GM12891 (cell line): ENCODE measurements around the gene CD302.
A peak's percentile ranks its signal among the peaks of the same experiment; 100 is the strongest.

Experiments
- DNase-seq: peaks from one replicate; pipeline ENCODE4 v3.0.0; 2011; ENCODE audit warnings: low spot score; ENCODE audit not compliant: insufficient read length
- FAIRE-seq: peaks from 2 replicates; lab custom pipeline; 2011; peaks lifted over from hg19 to GRCh38; lab: Jason Lieb, UNC
- PAX5 ChIP-seq: IDR thresholded peaks from 2 replicates; pipeline ENCODE4 v1.6.1; 2011; ENCODE audit warnings: low read length, moderate library complexity, mild to moderate bottlenecking; ENCODE audit not compliant: insufficient read depth, severe bottlenecking
- POLR2A ChIP-seq: IDR thresholded peaks from 2 replicates; pipeline ENCODE4 v1.6.1; 2011; ENCODE audit warnings: low read depth, low read length, control low read depth
- POLR2AphosphoS5 ChIP-seq: IDR thresholded peaks from 2 replicates; pipeline ENCODE4 v1.6.1; 2011; ENCODE audit warnings: low read depth, low read length, control low read depth
- POU2F2 ChIP-seq: IDR thresholded peaks from 2 replicates; pipeline ENCODE4 v1.6.1; 2011; ENCODE audit warnings: low read depth, mild to moderate bottlenecking, control low read depth, low read length, moderate library complexity
- SPI1 ChIP-seq: IDR thresholded peaks from 2 replicates; pipeline ENCODE4 v1.6.1; 2011; ENCODE audit warnings: low read depth, low read length, control low read depth
- TAF1 ChIP-seq: IDR thresholded peaks from 2 replicates; pipeline ENCODE4 v1.6.1; 2011; ENCODE audit warnings: low read depth, low read length, control low read depth

The CD302 gene

GRCh38 chr2:159817283-159817682 lies 19.3 kb upstream of the CD302 start:
- TF ChIP-seq SPI1 (no peak), PAX5 (no peak), TAF1 (no peak), POLR2A (no peak), POLR2AphosphoS5 (no peak), POU2F2 (no peak)
- FAIRE-seq = no peak

GRCh38 chr2:159811232-159811631 lies 13.2 kb upstream of the CD302 start:
- no peak for DNase-seq
- TF ChIP-seq POLR2AphosphoS5 = no peak
- TF ChIP-seq POLR2A = no peak
- FAIRE-seq = no peak

More at GRCh38 chr2:159817283-159817682, 19.3 kb upstream of the CD302 start:
- DNase-seq = no peak

GRCh38 chr2:159808032-159808425 lies 10.0 kb upstream of the CD302 start:
- FAIRE-seq = peak; percentile 35
- DNase-seq = no peak

DNA sequence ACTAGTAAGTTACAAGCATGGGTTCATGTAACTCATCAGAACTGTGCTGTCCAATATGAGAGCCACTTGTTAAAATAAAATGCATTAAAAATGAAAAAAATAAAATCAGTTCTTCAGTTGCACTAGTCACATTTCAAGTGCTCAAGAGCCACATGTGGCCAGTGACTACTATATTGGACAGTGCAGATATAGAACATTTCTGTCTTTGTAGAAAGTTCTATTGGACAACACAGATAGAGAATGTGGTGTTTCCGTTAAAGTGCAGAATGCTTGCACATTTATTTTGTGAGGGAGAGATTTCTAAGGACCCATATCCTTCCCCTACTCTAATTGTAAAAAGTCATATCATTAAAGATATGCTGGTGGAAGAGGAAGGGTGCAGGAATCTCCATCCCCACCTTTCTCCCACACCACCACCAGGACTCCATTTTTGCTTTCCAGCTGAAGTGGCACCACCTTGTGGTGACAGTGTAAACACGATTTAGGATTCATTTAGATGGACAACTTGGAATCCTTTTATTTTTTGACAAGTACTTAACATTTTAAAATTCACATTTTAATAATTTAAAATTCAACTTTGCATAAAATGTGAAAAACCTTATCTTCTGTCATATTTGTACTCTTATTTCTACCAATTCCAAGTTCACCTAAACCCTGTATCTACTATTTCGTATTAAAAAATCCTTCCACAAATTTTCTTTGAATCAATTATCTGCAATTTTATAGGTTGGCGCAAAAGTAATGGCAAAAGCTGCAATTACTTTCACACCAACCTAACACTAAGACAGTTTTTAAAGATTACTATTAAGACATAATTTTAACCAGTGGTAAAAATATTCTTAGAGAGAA lies 9.4 kb upstream of the CD302 start:
- DNase-seq (no peak), FAIRE-seq (peak; percentile 87)
- no peak for TF ChIP-seq TAF1

More at GRCh38 chr2:159808032-159808425, 10.0 kb upstream of the CD302 start:
- TF ChIP-seq POU2F2 (no peak), SPI1 (no peak), TAF1 (no peak), PAX5 (no peak), POLR2A (no peak), POLR2AphosphoS5 (no peak)

DNA sequence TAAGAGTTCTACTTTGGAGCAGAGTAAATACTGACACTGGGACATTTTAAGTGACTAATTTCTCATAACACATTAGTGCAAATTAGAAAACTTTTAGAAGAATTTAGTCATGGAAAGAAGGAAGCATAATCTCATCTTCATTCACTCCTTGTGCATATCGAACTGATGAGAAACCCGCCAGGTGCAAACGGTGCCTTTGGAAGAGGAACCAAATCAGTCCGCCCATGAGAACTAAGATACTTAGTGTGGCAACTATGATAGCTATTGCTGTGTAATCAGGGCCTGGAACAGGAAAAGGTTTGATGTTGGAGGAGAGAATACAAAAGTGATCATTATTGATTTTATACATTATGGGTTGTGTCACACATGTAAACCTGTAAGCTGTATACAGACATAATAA lies 6.9 kb upstream of the CD302 start:
- TF ChIP-seq SPI1 = no peak
- no peak for TF ChIP-seq TAF1
- no peak for TF ChIP-seq POLR2A
- no peak for TF ChIP-seq POLR2AphosphoS5
- TF ChIP-seq PAX5 = no peak
- no peak for TF ChIP-seq POU2F2
- DNase-seq = no peak
- no peak for FAIRE-seq

DNA sequence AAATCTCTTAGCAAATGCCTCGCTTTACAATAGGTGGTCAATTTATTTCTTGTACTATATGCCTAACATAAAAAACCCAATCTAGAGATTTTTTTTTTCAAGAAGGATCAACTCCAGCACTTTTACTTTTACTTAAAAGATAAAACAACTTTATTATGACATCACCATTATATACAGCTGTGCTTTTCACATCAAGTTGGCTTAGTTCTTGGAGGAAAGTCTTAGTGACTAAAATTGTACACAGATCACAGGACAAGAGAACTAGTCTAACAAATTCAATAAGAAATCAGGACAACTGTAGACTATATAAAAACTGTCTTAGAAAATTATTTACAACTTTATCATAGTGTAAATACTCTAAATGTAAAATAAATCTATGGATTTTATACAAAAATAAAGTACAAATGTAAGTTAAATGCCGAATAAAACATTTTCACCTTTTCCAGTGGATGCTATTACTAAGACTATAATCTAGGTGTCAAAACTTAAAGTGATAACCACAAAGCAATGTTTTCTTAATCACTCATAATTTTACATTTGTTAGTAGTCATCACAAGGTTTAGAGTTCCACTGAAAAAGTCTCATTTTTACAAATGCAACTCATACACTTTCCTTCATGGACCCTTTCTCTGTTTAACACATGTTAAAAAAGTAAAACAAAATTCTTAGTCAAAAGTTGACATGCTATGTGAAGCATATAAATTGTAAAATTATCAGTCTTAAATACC lies 5.4 kb upstream of the CD302 start:
- TF ChIP-seq POU2F2 (no peak), TAF1 (no peak), SPI1 (no peak), POLR2A (no peak), PAX5 (no peak), POLR2AphosphoS5 (no peak)
- FAIRE-seq (no peak), DNase-seq (no peak)

DNA sequence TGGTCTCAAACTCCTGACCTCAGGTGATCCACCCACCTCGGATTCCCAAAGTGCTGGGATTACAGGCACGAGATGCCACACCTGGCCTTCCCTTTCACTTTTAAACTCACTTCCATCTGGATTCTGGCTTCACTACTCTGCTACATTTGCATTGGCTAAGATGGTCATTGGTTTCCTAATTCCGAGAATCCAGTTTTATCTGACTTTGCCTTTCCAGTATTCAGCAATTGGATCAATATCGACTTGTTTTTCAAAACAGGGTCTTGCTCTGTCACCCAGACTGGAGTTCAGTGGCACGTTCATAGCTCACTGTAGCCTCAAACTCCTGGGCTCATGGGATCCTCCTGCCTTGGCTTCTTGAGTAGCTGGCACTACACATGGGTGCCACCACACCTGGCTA lies 4.7 kb upstream of the CD302 start:
- DNase-seq = no peak
- TF ChIP-seq SPI1 = no peak
- no peak for TF ChIP-seq TAF1
- no peak for TF ChIP-seq POLR2AphosphoS5
- TF ChIP-seq PAX5 = no peak
- TF ChIP-seq POLR2A = no peak
- TF ChIP-seq POU2F2 = no peak
- no peak for FAIRE-seq

GRCh38 chr2:159799833-159800232 lies 1.8 kb upstream of the CD302 start:
- TF ChIP-seq POLR2AphosphoS5 (no peak), POU2F2 (no peak), TAF1 (no peak), PAX5 (no peak), POLR2A (no peak), SPI1 (no peak)
- no peak for FAIRE-seq
- no peak for DNase-seq

GRCh38 chr2:159798376-159798725 lies 343 bp upstream of the CD302 start:
- DNase-seq = no peak
- FAIRE-seq = no peak
- TF ChIP-seq SPI1 (no peak), POLR2A (no peak), TAF1 (no peak), POLR2AphosphoS5 (no peak), PAX5 (no peak), POU2F2 (no peak)

DNA sequence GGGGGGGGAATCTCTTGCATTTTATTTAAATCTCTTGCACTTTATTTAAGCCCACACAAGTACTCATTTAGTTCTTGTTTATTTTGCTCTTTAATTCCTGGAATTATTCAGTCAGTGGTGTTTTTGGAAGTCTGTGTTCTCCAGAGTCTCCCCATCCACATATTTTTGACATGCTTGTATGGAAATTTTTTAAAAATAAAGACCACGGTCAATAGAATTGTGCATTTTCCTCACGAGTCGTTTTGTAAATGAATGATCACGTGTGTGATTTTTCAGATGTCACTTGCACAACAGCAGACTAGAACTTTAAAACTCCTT lies 824 bp downstream of the CD302 start:
- FAIRE-seq (no peak), DNase-seq (no peak)
- TF ChIP-seq TAF1 (no peak), POU2F2 (no peak), PAX5 (no peak), POLR2AphosphoS5 (no peak), SPI1 (no peak), POLR2A (no peak)
